Breast epithelium (tissue), 3 donors: ENCODE results near the gene TRMT44.

ENCODE experiments used
- CTCF ChIP-seq, 3 donors: fragments of 450-650 bp; IDR thresholded peaks; one replicate each; pipeline ENCODE4 v1.5.1; 2016 to 2017; ENCODE audit warnings: antibody characterized with exemption in 3 of 3, mild to moderate bottlenecking in 3 of 3, moderate library complexity in 3 of 3
- POLR2A ChIP-seq: fragments of 450-650 bp; IDR thresholded peaks from one replicate; pipeline ENCODE4 v1.6.1; 2016; ENCODE audit warnings: antibody characterized with exemption, mild to moderate bottlenecking, moderate library complexity

GRCh38 chr4:8461086-8461485 lies 20.5 kb downstream of the TRMT44 start:
- TF ChIP-seq CTCF (IDR thresholded peaks at IDR 0.05) (no peak), POLR2A (no peak)
